SIG-M5 treated with dmso at 0.1 percent for 504 hours (cell line): ENCODE data around the gene PDCD11.
A peak's percentile ranks its signal among the peaks of the same experiment; 100 is the strongest.
"Not testable (repeated sequence)": the region's sequence is repeated elsewhere in the genome, so short reads cannot be mapped to it uniquely, and the experiment has no call there.

Source experiments
- DNase-seq: peaks from one replicate; lab custom pipeline; 2025; ENCODE audit not compliant: unreplicated experiment; lab: John Stamatoyannopoulos, UW

PDCD11 gene

GRCh38 chr10:103473261-103473671 lies 76.8 kb downstream of the PDCD11 start:
- no peak for DNase-seq

- no peak for DNase-seq
These were observed 77.7 kb downstream of the PDCD11 start for GRCh38 chr10:103474077-103474476.

GRCh38 chr10:103475437-103475836 lies 79.0 kb downstream of the PDCD11 start:
- DNase-seq, result no peak

GRCh38 chr10:103476046-103476768 lies 79.8 kb downstream of the PDCD11 start:
- DNase-seq, result no peak

- DNase-seq, result no peak
These were observed 82.2 kb downstream of the PDCD11 start for GRCh38 chr10:103478671-103479070.

- peak; percentile 15 for DNase-seq
These were observed 82.7 kb downstream of the PDCD11 start, which contains the start of gene CALHM3 for GRCh38 chr10:103479135-103479534. Gene CALHM3 (minus strand): TSS chr10:103479240. CDS start chr10:103479032, 208 bp downstream.

- DNase-seq, result no peak
These were observed 84.1 kb downstream of the PDCD11 start for GRCh38 chr10:103480521-103480920.

GRCh38 chr10:103481974-103482531 lies 85.6 kb downstream of the PDCD11 start:
- peak; percentile 85 for DNase-seq

GRCh38 chr10:103486635-103487409 lies 90.4 kb downstream of the PDCD11 start:
- not testable (repeated sequence) for DNase-seq

GRCh38 chr10:103487410-103487708 lies 90.9 kb downstream of the PDCD11 start:
- DNase-seq, result no peak

GRCh38 chr10:103490986-103491314 lies 94.5 kb downstream of the PDCD11 start:
- no peak for DNase-seq

GRCh38 chr10:103491729-103492364 lies 95.4 kb downstream of the PDCD11 start:
- no peak for DNase-seq

GRCh38 chr10:103492655-103493261 lies 96.3 kb downstream of the PDCD11 start:
- no peak for DNase-seq

GRCh38 chr10:103493362-103493915 lies 97.0 kb downstream of the PDCD11 start, which contains the start of gene NEURL1:
Gene NEURL1 (plus strand): TSS chr10:103493705. CDS start chr10:103494388, 683 bp downstream.
- no peak for DNase-seq

- DNase-seq, result no peak
These were observed 97.8 kb downstream of the PDCD11 start for GRCh38 chr10:103493916-103494877.

GRCh38 chr10:103495321-103495720 lies 98.9 kb downstream of the PDCD11 start:
- DNase-seq, result no peak
